GM12878 (cell line): ENCODE results near the gene ZNF775. TPM values are rescaled to one million over a fixed set of nuclear protein-coding genes. Genes with fewer than 3 reads are reported as not detected.

Source experiments
- ATAC-seq: fragments of 200-7000 bp; cut with Tn5 transposase; 3 replicates; pipeline ENCODE4 v1.9.1; 2020; ENCODE audit warnings: mild to moderate bottlenecking, moderate library complexity
- BruUV-seq: library from RNA; stranded (reverse); fragments of 400-500 nt; replicated peaks from 2 replicates; lab custom pipeline; 2021; lab: Mats Ljungman, UMichigan
- CTCF ChIA-PET: fragments of 300-600 bp; sonication (Branson Sonifier 250); formaldehyde crosslinking; extraction: SDS; loops from one replicate; lab custom pipeline; 2021; ENCODE audit warnings: inconsistent platforms; lab: Yijun Ruan, JAX
- POLR2A ChIA-PET: fragments of 350-600 bp; formaldehyde crosslinking; extraction: SDS; loops from one replicate; lab custom pipeline; 2021; ENCODE audit warnings: inconsistent platforms; lab: Charles Lee
- RAD21 ChIA-PET: fragments of 300-600 bp; sonication (Branson Sonifier 250); formaldehyde crosslinking; loops from one replicate; lab custom pipeline; 2023; ENCODE audit warnings: antibody characterized with exemption; ENCODE audit not compliant: unreplicated experiment; lab: Charles Lee
- SMC1A ChIA-PET: fragments of 300-600 bp; sonication (Branson Sonifier 250); formaldehyde crosslinking; loops from one replicate; lab custom pipeline; 2023; ENCODE audit not compliant: unreplicated experiment, uncharacterized antibody; lab: Charles Lee
- DNase-seq: peaks from one replicate; pipeline ENCODE4 v3.0.0-alpha.2; 2011; ENCODE audit warnings: low read depth, low spot score
- FAIRE-seq: peaks from 3 replicates; lab custom pipeline; 2011; peaks lifted over from hg19 to GRCh38; lab: Jason Lieb, UNC
- H2AFZ ChIP-seq: 2 replicates; pipeline ENCODE4 v1.6.0; 2011; ENCODE audit warnings: low read depth, low read length, control low read depth; ENCODE audit not compliant: control insufficient read depth
- H3K27ac ChIP-seq: 2 replicates; pipeline ENCODE4 v1.5.1; 2011; ENCODE audit warnings: control low read depth; ENCODE audit not compliant: control insufficient read depth, insufficient read depth
- H3K27me3 ChIP-seq, 2 experiments: replicated peaks in 1 of 2; 2 replicates each; pipeline versions ENCODE4 v1.6.0 to v1.6.1; 2011; ENCODE audit warnings: low read length in 1 of 2; ENCODE audit not compliant: control insufficient read depth in 2 of 2, insufficient read depth in 2 of 2
- H3K36me3 ChIP-seq, 2 experiments: 2 replicates each; pipeline ENCODE4 v1.5.1; 2011; ENCODE audit warnings: low read length in 1 of 2; ENCODE audit not compliant: control insufficient read depth in 2 of 2, insufficient read depth in 2 of 2
- H3K4me1 ChIP-seq: 2 replicates; pipeline ENCODE4 v1.6.1; 2011; ENCODE audit warnings: mild to moderate bottlenecking, low read length, moderate library complexity, mixed read lengths; ENCODE audit not compliant: control insufficient read depth, insufficient read depth
- H3K4me2 ChIP-seq: 2 replicates; pipeline ENCODE4 v1.6.0; 2011; ENCODE audit warnings: control low read depth; ENCODE audit not compliant: control insufficient read depth, insufficient read depth
- H3K4me3 ChIP-seq: fragments of 200-600 bp; sonication (generic); 2 replicates; pipeline ENCODE4 v1.5.1; 2016
- H3K79me2 ChIP-seq: 2 replicates; pipeline ENCODE4 v1.6.0; 2011; ENCODE audit warnings: low read length; ENCODE audit not compliant: control insufficient read depth, insufficient read depth
- H3K9ac ChIP-seq: 2 replicates; pipeline ENCODE4 v1.8.0; 2011; ENCODE audit warnings: low read length, control low read depth, mixed read lengths; ENCODE audit not compliant: control insufficient read depth, insufficient read depth
- H3K9me3 ChIP-seq: replicated peaks from 3 replicates; pipeline ENCODE4 v1.5.1; 2011; ENCODE audit warnings: mild to moderate bottlenecking, low read length; ENCODE audit not compliant: control insufficient read depth, insufficient read depth
- H4K20me1 ChIP-seq: 2 replicates; pipeline ENCODE4 v1.6.0; 2011; ENCODE audit not compliant: control insufficient read depth, insufficient read depth
- BRCA1 ChIP-seq: IDR thresholded peaks from 2 replicates; pipeline ENCODE4 v1.6.1; 2011; ENCODE audit warnings: low read depth, low read length, improper control_type of control experiment
- E2F4 ChIP-seq: IDR thresholded peaks from 2 replicates; pipeline ENCODE4 v1.6.1; 2012; ENCODE audit warnings: low read depth, low read length, improper control_type of control experiment
- NR2F1 ChIP-seq: fragments of 450-650 bp; conservative IDR thresholded peaks from 2 replicates; pipeline ENCODE4 v1.6.1; 2017; ENCODE audit warnings: mild to moderate bottlenecking
- RBBP5 ChIP-seq: fragments of 200-600 bp; sonication (generic); conservative IDR thresholded peaks from 2 replicates; pipeline ENCODE4 v1.6.1; 2016
- SP1 ChIP-seq: IDR thresholded peaks from one replicate; pipeline ENCODE4 v1.6.1; 2011; ENCODE audit warnings: low read depth, low read length
- STAT3 ChIP-seq: IDR thresholded peaks from 2 replicates; pipeline ENCODE4 v1.6.1; 2011; ENCODE audit warnings: low read depth, low read length, improper control_type of control experiment
- ZNF24 ChIP-seq: fragments of 450-650 bp; IDR thresholded peaks from 2 replicates; pipeline ENCODE4 v1.6.1; 2017; ENCODE audit warnings: antibody characterized with exemption, mild to moderate bottlenecking
- ZNF592 ChIP-seq: fragments of 450-650 bp; IDR thresholded peaks from 2 replicates; pipeline ENCODE4 v1.6.1; 2017; ENCODE audit warnings: mild to moderate bottlenecking, moderate library complexity
- ZNF687 ChIP-seq: fragments of 450-650 bp; IDR thresholded peaks from 2 replicates; pipeline ENCODE4 v1.6.1; 2017; ENCODE audit warnings: mild to moderate bottlenecking, moderate library complexity
- WGBS: methylation state at CpG from one replicate; pipeline ENCODE4 v1.1.6; 2016; ENCODE audit warnings: low lambda C conversion rate; ENCODE audit not compliant: insufficient replicate concordance, insufficient coverage; ENCODE audit errors: missing lambda C conversion rate; 5-methylcytosine and 5-hydroxymethylcytosine counted together
- in situ Hi-C: fragments of 300-500 bp; cut with MboI; formaldehyde crosslinking; loops from 9 replicates; pipeline ENCODE4 v1.14.3; 2018; ENCODE audit warnings: mixed read lengths
- intact Hi-C: fragments of 100-400 bp; cut with micrococcal nuclease; formaldehyde crosslinking; loops from one replicate; pipeline ENCODE4 v1.14.2; 2022; ENCODE audit not compliant: unreplicated experiment
- polyA plus RNA-seq, 11 experiments: library from polyadenylated mRNA; depleted of rRNA in 4 of 11; unstranded in 6 of 11; stranded (reverse) in 5 of 11; fragments of >200 nt; fragmentation: Nextera tagmentation in 4 of 11; fragmentation: Illumina TruSeq in 1 of 11; extraction: Ambion mirVana in 4 of 11; extraction: Trizol in 1 of 11; gene quantifications; 1 replicate in 1 of 11; 2 replicates in 10 of 11; pipeline versions ENCODE4 v1.2.1 to v1.2.3, GENCODE V29; 2011 to 2016; ENCODE audit warnings: inconsistent platforms in 2 of 11, missing spikeins in 2 of 11, low read depth in 1 of 11
- total RNA-seq, 4 experiments: library from RNA; depleted of rRNA in 3 of 4; stranded (reverse); fragments of >200 nt in 3 of 4; fragmentation: Illumina TruSeq in 1 of 4; extraction: Trizol in 1 of 4; gene quantifications; 2 replicates each; pipeline versions ENCODE4 v1.2.1 to v1.2.3, GENCODE V29; 2013 to 2021

ZNF775 gene
- total and polyA plus RNA-seq, 10 of the 15 experiments (the other 5 are each of a cell fraction or from before 2014, with no cell fraction given): 0.05 to 14.3 (median 2.1) TPM

GRCh38 chr7:150399421-150400007, 20.4 kb downstream of the ZNF775 start (continued):
- no peak for TF ChIP-seq RBBP5

GRCh38 chr7:150400008-150400787, 21.1 kb downstream of the ZNF775 start:
- H3K4me1 ChIP-seq: peaks cover 37% of the 10 kb centered on the region
- no peaks in the 10 kb centered on the region for H3K27me3 ChIP-seq
- no peak overlapping the region for H2AFZ ChIP-seq
- H3K79me2 ChIP-seq: peaks cover 2% of the 10 kb centered on the region; the same call in 1 of the 2 replicates
- no peaks in the 10 kb centered on the region for H4K20me1 ChIP-seq
- no peak overlapping the region for H3K27ac ChIP-seq
- ChIA-PET POLR2A (interaction anchor here (0.7 to 1.6 kb wide), 3 partner anchors 9 to 103 kb away, joined by 3 to 6 read pairs (median 6); no protein-coding TSS in a partner anchor), RAD21 (no interaction called here), SMC1A (interaction anchor here (1.0 to 7.4 kb wide), 4 partner anchors 9 to 44 kb away, joined by 3 to 48 read pairs (median 22); no protein-coding TSS in a partner anchor), CTCF (interaction anchor here (1.0 to 11.6 kb wide), 2 partner anchors 22 to 43 kb away, joined by 3 to 72 read pairs; no protein-coding TSS in a partner anchor)
- in situ Hi-C loops: loop anchor here (25.0 kb wide), 1 partner anchor 338 kb away; no protein-coding TSS in a partner anchor
- BruUV-seq: no TSS peak
- H3K4me3 ChIP-seq: no peak overlapping the region
- H3K9me3 ChIP-seq: no peaks in the 10 kb centered on the region
- ATAC-seq (peak; percentile 19), DNase-seq (no peak), FAIRE-seq (no peak)
- WGBS: 38% methylated on average over 11 of the region's 11 CpGs
- TF ChIP-seq NR2F1: peak; percentile 72
- no peak for TF ChIP-seq E2F4
- TF ChIP-seq STAT3: no peak
- no peak for TF ChIP-seq SP1
- TF ChIP-seq ZNF24: 0 out of 2 replicates have a peak, but pooled peaks have one; percentile 21
- no peak for TF ChIP-seq ZNF592
- TF ChIP-seq BRCA1: no peak
- 0 out of 2 replicates have a peak, but pooled peaks have one; percentile 32 for TF ChIP-seq ZNF687
- intact Hi-C loops: loop anchor here (2.0 kb wide), 1 partner anchor 19 kb away; no protein-coding TSS in a partner anchor
- no peak overlapping the region for H3K9ac ChIP-seq
- H3K4me2 ChIP-seq: no peak overlapping the region
- peaks cover 0 to 12% of the 10 kb centered on the region in 2 experiments; a peak in 3 of 4 replicates for H3K36me3 ChIP-seq
